GM18907 (cell line): ENCODE measurements around the gene WDR64.
"Not testable (repeated sequence)": the region's sequence is repeated elsewhere in the genome, so short reads cannot be mapped to it uniquely, and the experiment has no call there.

ENCODE experiments used
- ATAC-seq: cut with Tn5 transposase; IDR thresholded peaks from one replicate; pipeline ENCODE4 v1.9.1; 2021; ENCODE audit warnings: mild to moderate bottlenecking, moderate library complexity; ENCODE audit not compliant: unreplicated experiment

The WDR64 gene

GRCh38 chr1:241698177-241698576, 46.1 kb downstream of the WDR64 start:
- ATAC-seq, result no peak

GRCh38 chr1:241701483-241702295, 49.6 kb downstream of the WDR64 start:
- no peak for ATAC-seq

DNA sequence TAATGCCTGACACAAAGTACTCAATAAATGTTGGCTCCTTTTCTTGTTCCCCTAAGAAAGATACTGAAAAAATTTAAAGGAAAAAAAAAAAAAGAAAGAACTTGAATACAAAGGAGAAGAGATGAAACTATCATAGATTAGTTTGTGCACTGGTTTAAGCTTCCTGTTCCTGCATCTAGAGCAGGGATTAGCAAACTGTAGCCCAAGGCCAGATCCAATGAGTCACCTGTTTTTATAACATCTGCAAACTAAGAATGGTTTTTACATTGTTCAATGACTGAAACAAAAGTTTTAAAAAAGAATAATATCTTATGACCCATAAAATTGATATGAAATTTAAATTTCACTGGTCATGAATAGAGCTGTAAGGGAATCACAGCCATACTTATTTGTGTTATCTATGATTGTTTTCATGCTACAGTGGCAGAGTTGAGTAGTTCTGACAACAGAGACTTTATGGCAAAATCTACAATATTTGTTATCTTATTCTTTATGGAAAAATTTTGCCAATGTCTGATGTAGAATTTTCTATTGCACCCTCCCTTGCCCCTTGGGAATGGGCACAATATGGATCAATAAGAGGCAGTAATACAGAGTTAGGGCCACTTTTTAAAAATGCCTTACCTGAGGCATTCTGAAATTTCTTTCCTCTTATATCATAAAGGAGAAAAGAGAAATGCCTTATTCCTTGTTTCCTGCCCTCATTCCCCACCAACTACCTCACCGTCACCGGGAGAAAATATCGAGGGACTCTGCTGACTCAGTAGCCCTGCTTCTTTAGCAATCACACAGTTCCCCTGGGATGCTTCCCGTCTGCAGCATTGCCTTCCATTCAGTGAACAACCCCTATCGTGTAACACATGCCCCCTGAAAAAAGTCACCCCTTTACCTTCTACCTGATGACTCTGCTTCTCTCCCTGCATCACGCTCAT, 50.6 kb downstream of the WDR64 start:
- ATAC-seq, result no peak

- not testable (repeated sequence) for ATAC-seq
These were observed 51.7 kb downstream of the WDR64 start for GRCh38 chr1:241703739-241704138.

DNA sequence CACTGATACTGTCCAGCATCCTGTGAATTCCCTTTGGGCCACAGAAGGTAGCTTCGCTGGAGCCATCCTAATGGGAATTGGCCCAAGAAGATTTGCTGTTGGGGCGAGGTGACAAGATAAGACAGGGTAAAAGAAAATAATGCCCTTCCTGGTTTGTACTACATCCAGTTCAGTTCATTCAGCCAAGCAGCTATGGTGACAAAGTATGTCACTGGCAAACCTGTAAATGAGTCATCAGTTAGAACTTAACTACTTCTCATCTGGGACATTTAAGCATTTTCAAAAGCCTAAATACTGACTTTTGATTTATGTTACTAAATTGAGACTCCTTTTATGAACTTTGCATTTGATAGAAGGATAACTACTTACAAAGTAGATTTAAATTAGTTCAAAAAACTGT, 54.2 kb downstream of the WDR64 start:
- ATAC-seq, result no peak

GRCh38 chr1:241706967-241707366, 54.9 kb downstream of the WDR64 start:
- ATAC-seq, result no peak

- ATAC-seq, result no peak
These were observed 55.4 kb downstream of the WDR64 start for GRCh38 chr1:241707442-241707841.

GRCh38 chr1:241711326-241711725, 59.2 kb downstream of the WDR64 start:
- ATAC-seq, result no peak

- ATAC-seq, result no peak
These were observed 61.2 kb downstream of the WDR64 start for GRCh38 chr1:241713316-241713715.

GRCh38 chr1:241714321-241715218, 62.5 kb downstream of the WDR64 start:
- ATAC-seq, result no peak

DNA sequence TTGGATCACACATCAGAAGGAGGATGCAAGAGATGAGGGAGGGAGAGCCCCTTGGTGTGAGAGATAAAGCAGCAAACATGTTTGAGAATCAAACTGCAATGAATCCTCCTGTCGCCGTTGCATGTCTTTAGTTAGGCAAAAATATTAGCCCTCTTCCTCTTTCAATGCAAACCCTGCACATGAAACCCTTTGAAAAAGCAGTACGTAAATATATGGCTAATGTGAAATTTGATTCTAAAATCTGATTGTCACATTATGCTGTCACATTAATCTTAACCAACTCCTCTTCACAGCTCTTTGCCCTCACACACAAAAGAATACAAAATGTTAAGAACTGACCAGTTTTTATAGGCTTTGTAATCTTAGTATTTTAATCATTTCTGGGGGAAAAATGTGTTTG, 63.4 kb downstream of the WDR64 start:
- no peak for ATAC-seq

DNA sequence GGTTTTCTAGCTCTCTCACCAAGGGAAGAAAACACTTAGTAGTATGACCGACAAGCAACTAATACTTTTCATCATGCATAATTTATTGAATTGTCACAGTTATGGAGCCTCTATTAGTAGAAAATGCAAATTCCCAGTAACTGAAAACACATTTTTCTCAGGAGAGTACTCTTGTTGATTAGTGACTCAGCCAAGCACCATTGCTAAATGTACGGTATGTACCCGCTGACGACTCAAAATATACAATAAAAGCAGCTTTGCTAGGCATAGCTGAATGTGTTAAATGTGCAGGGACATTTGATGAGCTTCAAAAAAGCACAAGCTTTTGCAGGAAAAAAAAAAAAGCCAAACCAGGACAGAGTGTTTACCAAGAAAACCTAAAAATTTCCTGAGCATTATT, 63.9 kb downstream of the WDR64 start:
- no peak for ATAC-seq

DNA sequence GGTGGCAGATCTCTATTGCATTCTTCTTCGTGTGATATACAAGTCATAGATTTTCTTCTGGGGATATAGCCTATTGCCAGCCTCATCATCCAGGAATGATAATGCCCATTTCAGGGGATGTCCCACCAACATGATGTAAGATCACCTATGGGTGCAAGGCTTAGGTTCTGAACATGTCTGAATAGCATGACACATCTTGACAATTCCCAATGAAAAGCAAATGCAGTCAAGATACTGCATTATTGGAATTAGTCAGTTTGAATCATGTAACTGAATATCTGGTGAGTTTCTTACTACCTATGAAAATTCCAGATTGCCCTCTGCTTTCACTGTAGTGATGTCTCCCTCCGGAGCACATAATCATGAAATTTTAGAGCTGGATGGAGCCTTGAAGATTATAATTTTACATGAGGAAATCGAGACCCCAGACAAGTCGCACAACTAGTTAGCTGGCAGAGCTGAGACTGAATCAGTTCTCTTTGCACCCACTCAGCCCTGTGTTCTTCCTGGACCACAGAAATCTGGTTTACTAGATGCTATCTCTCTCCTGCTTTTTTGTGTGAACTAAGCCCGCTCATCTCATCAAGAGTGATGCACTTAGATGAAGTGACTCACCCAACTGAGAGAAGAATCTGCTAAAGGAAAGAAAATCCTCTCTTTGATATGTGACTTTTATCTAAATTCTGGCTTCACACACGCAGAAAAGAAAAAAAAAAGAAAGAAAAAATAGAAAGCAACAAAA, 65.0 kb downstream of the WDR64 start:
- no peak for ATAC-seq

GRCh38 chr1:241717975-241718374, 65.9 kb downstream of the WDR64 start:
- ATAC-seq, result no peak

- ATAC-seq, result no peak
These were observed 68.9 kb downstream of the WDR64 start for GRCh38 chr1:241721011-241721410.

DNA sequence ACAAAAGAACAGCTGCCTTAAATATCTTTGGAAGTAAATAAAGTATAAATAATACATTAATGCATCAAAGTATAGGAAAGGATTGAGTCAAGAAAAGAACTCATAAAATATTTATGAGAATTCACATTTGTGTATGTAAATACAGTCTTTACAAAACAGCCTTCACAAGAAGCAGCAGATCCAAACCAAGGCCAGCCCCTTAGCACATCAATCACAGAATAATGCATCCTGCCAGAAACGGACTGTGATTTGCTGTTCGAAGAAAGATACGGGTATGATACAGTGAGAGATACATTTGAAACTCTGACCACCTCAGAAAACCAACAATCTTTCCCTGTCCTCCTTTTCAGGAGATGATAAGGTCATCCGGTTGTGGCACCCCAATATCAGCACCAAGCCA, 70.9 kb downstream of the WDR64 start:
- ATAC-seq, result no peak

GRCh38 chr1:241724741-241725356, 72.8 kb downstream of the WDR64 start:
- ATAC-seq, result no peak

DNA sequence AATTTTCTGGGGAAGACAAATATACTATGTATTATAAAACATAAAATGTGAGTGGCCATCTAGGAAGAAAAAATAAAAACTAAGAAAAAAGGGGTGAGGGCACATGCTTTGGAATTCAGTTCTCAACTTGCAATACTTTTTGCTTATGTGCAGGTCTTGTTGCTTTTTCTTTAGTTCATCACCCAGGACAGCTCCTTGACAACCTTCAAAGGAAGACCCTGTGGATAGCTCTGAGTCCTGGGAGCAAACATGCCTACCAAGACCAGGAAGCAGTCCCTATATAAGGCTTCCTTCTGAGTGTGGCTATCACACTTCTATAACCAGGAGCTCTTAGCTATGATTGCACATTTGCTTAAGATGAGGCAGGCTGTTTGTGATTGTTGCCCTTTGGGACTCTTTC, 78.0 kb downstream of the WDR64 start:
- no peak for ATAC-seq

- no peak for ATAC-seq
These were observed 81.8 kb downstream of the WDR64 start for GRCh38 chr1:241733899-241734298.

- no peak for ATAC-seq
These were observed 82.5 kb downstream of the WDR64 start for GRCh38 chr1:241734533-241734932.
